Measurements from ENCODE around the gene RAB11FIP5. TPM values are rescaled to one million over a fixed set of nuclear protein-coding genes. Genes with fewer than 3 reads are reported as not detected.

The RAB11FIP5 gene
- total RNA-seq, 1 experiment from 2014 or later = 26.6 TPM

DNA sequence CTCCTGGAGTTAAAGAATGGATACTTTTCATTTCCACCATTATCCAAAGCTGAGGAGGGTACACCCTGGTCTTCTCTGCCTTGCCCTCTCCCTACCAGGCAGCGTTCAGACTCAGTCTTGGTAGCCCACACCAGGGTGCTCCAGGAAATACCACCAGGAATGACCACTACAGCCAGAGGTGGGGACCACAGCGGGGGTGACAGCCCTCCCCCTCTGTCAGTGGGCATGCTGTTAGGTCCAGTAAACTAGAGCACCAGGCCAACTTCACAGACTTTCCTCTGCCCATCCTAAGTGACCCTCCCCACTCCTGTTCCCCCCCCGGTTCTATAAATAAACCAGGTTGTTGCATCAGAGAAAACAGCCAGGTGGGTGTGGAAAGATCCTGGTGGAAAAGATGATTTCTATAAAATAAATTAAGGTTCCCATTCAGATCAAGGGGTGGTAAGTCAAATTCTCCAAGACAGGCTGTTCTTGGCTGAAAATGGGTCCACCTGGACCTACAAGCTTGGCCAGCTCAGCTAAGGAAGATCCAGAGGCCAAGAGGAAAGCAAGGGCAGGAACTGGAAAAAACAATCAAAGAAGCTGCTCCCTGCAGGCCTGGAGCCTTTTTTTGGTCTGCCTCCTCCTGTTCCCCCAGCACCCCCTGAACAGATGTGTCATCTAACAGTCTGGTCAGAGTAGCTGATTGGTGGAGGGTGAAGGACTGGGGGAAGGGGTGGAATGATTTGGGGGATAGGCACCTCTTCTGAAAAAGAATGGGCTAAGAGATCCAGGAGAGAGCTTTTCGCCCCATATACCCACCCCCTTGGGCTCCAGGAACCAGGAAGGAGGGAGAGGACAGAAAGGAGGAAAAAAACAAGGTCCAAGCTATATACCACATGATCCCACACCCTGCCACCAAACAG, 2.3 kb downstream of the RAB11FIP5 start:
- no peaks in the 10 kb centered on the region for H3K36me3 ChIP-seq (ENCODE audit: low read depth, low read length)
- ATAC-seq (no peak), DNase-seq (no peak)
- no peaks in the 10 kb centered on the region for H3K9me3 ChIP-seq (ENCODE audit: low read length)
- H3K9me2 ChIP-seq (replicated peaks; ENCODE audit: low read length) = no peaks in the 10 kb centered on the region
- peaks cover 72% of the 10 kb centered on the region for H3K79me2 ChIP-seq (ENCODE audit: low read length)
- TF ChIP-seq EZH2 (IDR thresholded peaks at IDR 0.05; ENCODE audit: low read length, unreplicated experiment) (no peak), EZH2phosphoT487 (IDR thresholded peaks at IDR 0.05; ENCODE audit: borderline replicate concordance, low read length) (no peak)
- TF ChIP-seq, protein P1, sequence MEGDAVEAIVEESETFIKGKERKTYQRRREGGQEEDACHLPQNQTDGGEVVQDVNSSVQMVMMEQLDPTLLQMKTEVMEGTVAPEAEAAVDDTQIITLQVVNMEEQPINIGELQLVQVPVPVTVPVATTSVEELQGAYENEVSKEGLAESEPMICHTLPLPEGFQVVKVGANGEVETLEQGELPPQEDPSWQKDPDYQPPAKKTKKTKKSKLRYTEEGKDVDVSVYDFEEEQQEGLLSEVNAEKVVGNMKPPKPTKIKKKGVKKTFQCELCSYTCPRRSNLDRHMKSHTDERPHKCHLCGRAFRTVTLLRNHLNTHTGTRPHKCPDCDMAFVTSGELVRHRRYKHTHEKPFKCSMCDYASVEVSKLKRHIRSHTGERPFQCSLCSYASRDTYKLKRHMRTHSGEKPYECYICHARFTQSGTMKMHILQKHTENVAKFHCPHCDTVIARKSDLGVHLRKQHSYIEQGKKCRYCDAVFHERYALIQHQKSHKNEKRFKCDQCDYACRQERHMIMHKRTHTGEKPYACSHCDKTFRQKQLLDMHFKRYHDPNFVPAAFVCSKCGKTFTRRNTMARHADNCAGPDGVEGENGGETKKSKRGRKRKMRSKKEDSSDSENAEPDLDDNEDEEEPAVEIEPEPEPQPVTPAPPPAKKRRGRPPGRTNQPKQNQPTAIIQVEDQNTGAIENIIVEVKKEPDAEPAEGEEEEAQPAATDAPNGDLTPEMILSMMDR (conservative IDR thresholded peaks at IDR 0.05; ENCODE audit: low read depth, low read length) = no peak
- H3K27ac ChIP-seq (ENCODE audit: low read length) = no peak overlapping the region
- H4K20me1 ChIP-seq (ENCODE audit: low read length) = peaks cover 17% of the 10 kb centered on the region; the same call in 1 of the 2 replicates
- CTCF ChIA-PET = interaction anchor here (0.6 kb wide), 1 partner anchor 46 kb away, joined by 3 read pairs; no protein-coding TSS in a partner anchor
- H3K9ac ChIP-seq (ENCODE audit: low read length) = peak overlapping the region; percentile 76
- peaks cover 18% of the 10 kb centered on the region for H3K4me1 ChIP-seq (ENCODE audit: insufficient read depth, low read length)
- POLR2A ChIA-PET (ENCODE audit: unreplicated experiment) = no interaction called here
- no TSS peak for BruUV-seq (replicated peaks)
- H3K4me2 ChIP-seq (ENCODE audit: low read length) = peak overlapping the region; percentile 98
- peak overlapping the region; percentile 81 for H3K4me3 ChIP-seq (ENCODE audit: low read length)
- intact Hi-C loops (cut with micrococcal nuclease) = loop anchor here (2.0 kb wide), 1 partner anchor 66 kb away; no protein-coding TSS in a partner anchor
- H3F3A ChIP-seq (ENCODE audit: low read length, unreplicated experiment) = no peaks in the 10 kb centered on the region
- no peaks in the 10 kb centered on the region for H3K27me3 ChIP-seq (ENCODE audit: low read length)
- no peak overlapping the region for H2AFZ ChIP-seq (ENCODE audit: low read length)

GRCh38 chr2:73109431-73110167, 3.1 kb downstream of the RAB11FIP5 start:
- Histone ChIP-seq H3K9ac (ENCODE audit: low read length) (no peak overlapping the region), H3K9me2 (replicated peaks; ENCODE audit: low read length) (no peaks in the 10 kb centered on the region), H3K36me3 (ENCODE audit: low read depth, low read length) (no peaks in the 10 kb centered on the region), H4K20me1 (ENCODE audit: low read length) (peaks cover 20% of the 10 kb centered on the region; the same call in 1 of the 2 replicates), H3K4me2 (ENCODE audit: low read length) (peak overlapping the region; percentile 98; the same call in 1 of the 2 replicates), H2AFZ (ENCODE audit: low read length) (no peak overlapping the region), H3K79me2 (ENCODE audit: low read length) (peaks cover 79% of the 10 kb centered on the region), H3K27me3 (ENCODE audit: low read length) (no peaks in the 10 kb centered on the region), H3K4me3 (ENCODE audit: low read length) (no peak overlapping the region), H3K9me3 (ENCODE audit: low read length) (no peaks in the 10 kb centered on the region), H3K27ac (ENCODE audit: low read length) (no peak overlapping the region), H3F3A (ENCODE audit: low read length, unreplicated experiment) (no peaks in the 10 kb centered on the region), H3K4me1 (ENCODE audit: insufficient read depth, low read length) (peaks cover 18% of the 10 kb centered on the region)
- intact Hi-C loops (cut with micrococcal nuclease) = loop anchor here (2.0 kb wide), 1 partner anchor 67 kb away; no protein-coding TSS in a partner anchor
- no peak for ATAC-seq
- ChIA-PET CTCF (no interaction called here), POLR2A (ENCODE audit: unreplicated experiment) (no interaction called here)
- no peak for TF ChIP-seq EZH2 (IDR thresholded peaks at IDR 0.05; ENCODE audit: low read length, unreplicated experiment)
- TF ChIP-seq EZH2phosphoT487 (IDR thresholded peaks at IDR 0.05; ENCODE audit: borderline replicate concordance, low read length) = no peak
- TF ChIP-seq, protein P1 (conservative IDR thresholded peaks at IDR 0.05; ENCODE audit: low read depth, low read length) = no peak
- BruUV-seq (replicated peaks) = no TSS peak
- DNase-seq = no peak

Data from PC-3 (cell line).